Smooth muscle cell (in vitro differentiated cells): ENCODE results near the gene GLE1. TPM values are rescaled to one million over a fixed set of nuclear protein-coding genes. Genes with fewer than 3 reads are reported as not detected.
"Not testable (repeated sequence)": the region's sequence is repeated elsewhere in the genome, so short reads cannot be mapped to it uniquely, and the experiment has no call there.

Experiments
- DNase-seq: peaks from one replicate; lab custom pipeline; 2025; ENCODE audit not compliant: unreplicated experiment; lab: John Stamatoyannopoulos, UW
- H2AFZ ChIP-seq: fragments of 200-600 bp; sonication (generic); 2 replicates; pipeline ENCODE4 v1.6.0; 2016; ENCODE audit warnings: antibody characterized with exemption, low read depth, mild to moderate bottlenecking
- H3F3A ChIP-seq: fragments of 200-600 bp; sonication (generic); 2 replicates; pipeline ENCODE4 v1.6.0; 2017; ENCODE audit warnings: antibody characterized with exemption, low read depth
- H3K27ac ChIP-seq: fragments of 200-600 bp; sonication (generic); 2 replicates; pipeline ENCODE4 v1.5.1; 2016; ENCODE audit warnings: low read depth, mild to moderate bottlenecking
- H3K27me3 ChIP-seq: fragments of 200-600 bp; sonication (generic); 2 replicates; pipeline ENCODE4 v1.6.1; 2016; ENCODE audit warnings: low read depth, mild to moderate bottlenecking
- H3K36me3 ChIP-seq: fragments of 200-600 bp; sonication (generic); 2 replicates; pipeline ENCODE4 v1.5.1; 2016; ENCODE audit warnings: low read depth
- H3K4me1 ChIP-seq: fragments of 200-600 bp; sonication (generic); 2 replicates; pipeline ENCODE4 v1.5.1; 2016; ENCODE audit warnings: low read depth
- H3K4me2 ChIP-seq: fragments of 200-600 bp; sonication (generic); 2 replicates; pipeline ENCODE4 v1.6.0; 2016; ENCODE audit warnings: mild to moderate bottlenecking
- H3K4me3 ChIP-seq: fragments of 200-600 bp; sonication (generic); 2 replicates; pipeline ENCODE4 v1.5.1; 2016; ENCODE audit warnings: mild to moderate bottlenecking
- H3K79me2 ChIP-seq: fragments of 200-600 bp; sonication (generic); 2 replicates; pipeline ENCODE4 v1.6.0; 2016; ENCODE audit warnings: low read depth, mild to moderate bottlenecking
- H3K9ac ChIP-seq: fragments of 200-600 bp; sonication (generic); 2 replicates; pipeline ENCODE4 v1.6.0; 2016; ENCODE audit warnings: low read depth
- H3K9me3 ChIP-seq: fragments of 200-600 bp; sonication (generic); replicated peaks from 2 replicates; pipeline ENCODE4 v1.5.1; 2016; ENCODE audit warnings: low read depth
- H4K20me1 ChIP-seq: fragments of 200-600 bp; sonication (generic); 2 replicates; pipeline ENCODE4 v1.6.0; 2016; ENCODE audit warnings: low read depth
- CTCF ChIP-seq: fragments of 200-600 bp; sonication (generic); IDR thresholded peaks from 2 replicates; pipeline ENCODE4 v1.5.1; 2017; ENCODE audit warnings: borderline replicate concordance, mild to moderate bottlenecking, antibody characterized with exemption; ENCODE audit not compliant: insufficient read depth, poor library complexity, severe bottlenecking
- WGBS: methylation state at CpG from one replicate; pipeline ENCODE4 v1.1.7; 2016; ENCODE audit warnings: low lambda C conversion rate; 5-methylcytosine and 5-hydroxymethylcytosine counted together
- polyA plus RNA-seq: library from polyadenylated mRNA; unstranded; fragments of >200 nt; fragmentation: Nextera tagmentation; extraction: Ambion mirVana; gene quantifications from 2 replicates; pipeline ENCODE4 v1.2.1, GENCODE V29; 2016
- total RNA-seq: library from RNA; depleted of rRNA; stranded (reverse); fragments of >200 nt; gene quantifications from 2 replicates; pipeline ENCODE4 v1.2.3, GENCODE V29; 2014

GLE1 gene
- total and polyA plus RNA-seq, 2 experiments from 2014 or later: 11.8 to 14.1 TPM

- H3K9me3 ChIP-seq: no peaks in the 10 kb centered on the region
- peaks cover 5% of the 10 kb centered on the region for H4K20me1 ChIP-seq
- no peak for TF ChIP-seq CTCF
- H3K27ac ChIP-seq: no peak overlapping the region
- no peak overlapping the region for H3K4me3 ChIP-seq
- no peaks in the 10 kb centered on the region for H3K79me2 ChIP-seq
- WGBS: 96% methylated on average over 1 of the region's 1 CpG
- no peak overlapping the region for H3K4me2 ChIP-seq
- no peak overlapping the region for H3K9ac ChIP-seq
- H3F3A ChIP-seq: no peaks in the 10 kb centered on the region
- H3K36me3 ChIP-seq: peaks cover 55% of the 10 kb centered on the region
- no peaks in the 10 kb centered on the region for H3K27me3 ChIP-seq
- H3K4me1 ChIP-seq: no peaks in the 10 kb centered on the region
- no peak overlapping the region for H2AFZ ChIP-seq
- no peak for DNase-seq
Observed at GRCh38 chr9:128579194-128579593, 74.7 kb downstream of the GLE1 start.

- Histone ChIP-seq H3K27me3 (no peaks in the 10 kb centered on the region), H3K9me3 (no peaks in the 10 kb centered on the region), H4K20me1 (peaks cover 5% of the 10 kb centered on the region), H3K4me3 (no peak overlapping the region), H3K9ac (no peak overlapping the region), H3K4me1 (no peaks in the 10 kb centered on the region), H2AFZ (no peak overlapping the region), H3K27ac (no peak overlapping the region), H3K79me2 (no peaks in the 10 kb centered on the region), H3K4me2 (no peak overlapping the region), H3K36me3 (peaks cover 54% of the 10 kb centered on the region), H3F3A (no peaks in the 10 kb centered on the region)
- DNase-seq: no peak
- WGBS: 93% methylated on average over 10 of the region's 10 CpGs
- TF ChIP-seq CTCF: no peak
Observed at GRCh38 chr9:128580731-128581130, 76.2 kb downstream of the GLE1 start.

- not testable (repeated sequence) for H2AFZ ChIP-seq, H3K79me2 ChIP-seq, H3F3A ChIP-seq, H3K4me2 ChIP-seq, H4K20me1 ChIP-seq, H3K4me1 ChIP-seq, H3K9me3 ChIP-seq, H3K4me3 ChIP-seq, H3K27me3 ChIP-seq, H3K9ac ChIP-seq, H3K27ac ChIP-seq, DNase-seq
- WGBS: 98% methylated on average over 8 of the region's 8 CpGs
- H3K36me3 ChIP-seq: peaks cover 47% of the 10 kb centered on the region
Observed at GRCh38 chr9:128585155-128585554, 80.6 kb downstream of the GLE1 start.

- H3K4me1 ChIP-seq, H3K9ac ChIP-seq, H3K4me3 ChIP-seq, H3K9me3 ChIP-seq, H4K20me1 ChIP-seq, H3K27ac ChIP-seq, H3K4me2 ChIP-seq, H3F3A ChIP-seq, H3K79me2 ChIP-seq, DNase-seq, H3K27me3 ChIP-seq, H2AFZ ChIP-seq: not testable (repeated sequence)
- peaks cover 50% of the 10 kb centered on the region for H3K36me3 ChIP-seq
- 91% methylated on average over 11 of the region's 11 CpGs for WGBS
Observed at GRCh38 chr9:128586934-128587333, 82.4 kb downstream of the GLE1 start.

GRCh38 chr9:128587453-128587852 is 82.9 kb downstream of the GLE1 start:
- Histone ChIP-seq H4K20me1 (peaks cover 5% of the 10 kb centered on the region), H3K79me2 (no peaks in the 10 kb centered on the region), H3K27me3 (no peaks in the 10 kb centered on the region), H3K36me3 (peaks cover 47% of the 10 kb centered on the region), H3K4me3 (no peak overlapping the region), H3K4me2 (no peak overlapping the region), H3K9ac (no peak overlapping the region), H3F3A (no peaks in the 10 kb centered on the region), H2AFZ (no peak overlapping the region), H3K27ac (no peak overlapping the region), H3K4me1 (no peaks in the 10 kb centered on the region), H3K9me3 (no peaks in the 10 kb centered on the region)
- WGBS: 70% methylated on average over 6 of the region's 6 CpGs
- DNase-seq: no peak
- no peak for TF ChIP-seq CTCF
